AG09309 (cell line): ENCODE data around the gene PCSK5.

ENCODE experiments used
- DNase-seq: peaks from one replicate; pipeline ENCODE4 v3.0.0-alpha.2; 2010; ENCODE audit warnings: low read depth
- H3K4me3 ChIP-seq: 2 replicates; pipeline ENCODE4 v1.5.1; 2011; ENCODE audit warnings: mild to moderate bottlenecking, low read depth, low read length, moderate library complexity; ENCODE audit not compliant: control insufficient read depth
- TF ChIP-seq, protein P1 (sequence below): IDR thresholded peaks from 2 replicates; pipeline ENCODE4 v1.5.1; 2011; ENCODE audit warnings: mild to moderate bottlenecking, low read depth, low read length, inconsistent platforms; ENCODE audit not compliant: insufficient read depth, control insufficient read depth; ENCODE audit errors: missing control alignments

PCSK5 gene

DNA sequence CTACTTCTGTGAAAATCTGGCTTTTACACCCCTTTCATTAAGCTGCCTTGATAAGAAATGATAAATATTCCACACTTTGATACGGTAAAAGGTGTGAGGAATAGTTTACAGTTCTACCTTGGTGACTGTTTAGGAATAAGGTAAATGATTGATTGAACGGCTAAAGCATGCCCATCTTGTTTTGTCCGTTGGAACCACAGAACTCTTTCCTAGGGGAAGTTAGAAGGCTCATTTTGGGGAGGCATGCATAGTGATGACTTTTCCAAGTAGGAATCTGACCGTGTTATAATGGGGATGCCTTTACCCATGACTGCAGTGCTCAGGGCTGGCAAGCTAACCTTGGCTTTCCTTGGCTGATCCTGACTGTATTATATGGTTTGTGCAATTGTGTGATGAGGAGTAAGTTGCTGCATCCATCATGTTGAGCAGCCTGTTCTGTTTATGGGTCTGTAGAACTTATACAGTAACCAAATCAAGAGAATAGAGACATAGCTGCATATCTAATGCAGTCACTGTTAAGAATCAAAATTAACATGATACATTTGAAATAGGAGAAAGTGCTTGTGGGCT lies 24.5 kb downstream of the PCSK5 start:
- no peak overlapping the region for H3K4me3 ChIP-seq
- DNase-seq: no peak
- TF ChIP-seq, protein P1, sequence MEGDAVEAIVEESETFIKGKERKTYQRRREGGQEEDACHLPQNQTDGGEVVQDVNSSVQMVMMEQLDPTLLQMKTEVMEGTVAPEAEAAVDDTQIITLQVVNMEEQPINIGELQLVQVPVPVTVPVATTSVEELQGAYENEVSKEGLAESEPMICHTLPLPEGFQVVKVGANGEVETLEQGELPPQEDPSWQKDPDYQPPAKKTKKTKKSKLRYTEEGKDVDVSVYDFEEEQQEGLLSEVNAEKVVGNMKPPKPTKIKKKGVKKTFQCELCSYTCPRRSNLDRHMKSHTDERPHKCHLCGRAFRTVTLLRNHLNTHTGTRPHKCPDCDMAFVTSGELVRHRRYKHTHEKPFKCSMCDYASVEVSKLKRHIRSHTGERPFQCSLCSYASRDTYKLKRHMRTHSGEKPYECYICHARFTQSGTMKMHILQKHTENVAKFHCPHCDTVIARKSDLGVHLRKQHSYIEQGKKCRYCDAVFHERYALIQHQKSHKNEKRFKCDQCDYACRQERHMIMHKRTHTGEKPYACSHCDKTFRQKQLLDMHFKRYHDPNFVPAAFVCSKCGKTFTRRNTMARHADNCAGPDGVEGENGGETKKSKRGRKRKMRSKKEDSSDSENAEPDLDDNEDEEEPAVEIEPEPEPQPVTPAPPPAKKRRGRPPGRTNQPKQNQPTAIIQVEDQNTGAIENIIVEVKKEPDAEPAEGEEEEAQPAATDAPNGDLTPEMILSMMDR: no peak

DNA sequence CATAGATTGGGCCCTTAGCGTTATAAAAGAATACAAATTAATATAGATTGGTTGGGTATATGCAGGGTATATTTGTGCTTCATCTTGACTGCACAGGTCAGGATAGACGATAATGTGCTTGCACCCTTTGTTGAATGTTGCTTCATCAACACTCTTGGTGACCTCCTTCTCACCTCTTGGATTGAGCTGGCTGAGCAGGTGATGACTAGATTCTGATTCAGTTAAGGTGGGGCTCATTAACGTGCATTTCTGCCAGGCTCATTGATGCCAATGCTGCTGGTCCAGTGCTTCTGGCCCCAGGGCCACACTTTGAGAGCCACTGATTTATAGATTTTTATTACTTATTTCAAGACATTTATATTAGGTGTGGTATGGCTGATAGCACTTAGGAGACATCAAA lies 27.7 kb downstream of the PCSK5 start:
- no peak for DNase-seq
- no peak overlapping the region for H3K4me3 ChIP-seq
- TF ChIP-seq, protein P1: no peak

DNA sequence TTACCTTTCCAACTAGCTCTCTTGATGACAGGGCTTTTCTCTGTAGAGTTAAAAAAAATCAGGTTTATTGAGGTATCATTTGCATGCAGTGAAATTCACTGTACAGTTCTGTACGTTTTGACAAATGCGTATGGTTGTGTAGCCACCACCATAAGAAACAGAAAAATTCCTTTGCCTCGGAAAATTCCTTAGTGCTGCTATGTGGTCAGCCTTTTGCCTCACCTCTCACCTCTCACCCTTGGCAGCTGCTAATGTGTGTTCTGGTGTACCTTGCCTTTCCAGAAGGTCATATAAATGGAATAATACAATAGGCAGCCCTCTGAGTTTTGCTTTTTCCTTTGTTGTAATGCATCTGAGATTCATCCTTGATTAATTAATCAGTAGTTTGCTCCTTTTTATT lies 28.4 kb downstream of the PCSK5 start:
- DNase-seq: no peak
- TF ChIP-seq, protein P1: no peak
- H3K4me3 ChIP-seq: no peak overlapping the region

GRCh38 chr9:75921391-75922127 lies 31.1 kb downstream of the PCSK5 start:
- no peak for DNase-seq
- TF ChIP-seq, protein P1: no peak
- H3K4me3 ChIP-seq: no peak overlapping the region

- H3K4me3 ChIP-seq: no peak overlapping the region
- TF ChIP-seq, protein P1: no peak
Measured at GRCh38 chr9:75926385-75926784, 35.9 kb downstream of the PCSK5 start.

DNA sequence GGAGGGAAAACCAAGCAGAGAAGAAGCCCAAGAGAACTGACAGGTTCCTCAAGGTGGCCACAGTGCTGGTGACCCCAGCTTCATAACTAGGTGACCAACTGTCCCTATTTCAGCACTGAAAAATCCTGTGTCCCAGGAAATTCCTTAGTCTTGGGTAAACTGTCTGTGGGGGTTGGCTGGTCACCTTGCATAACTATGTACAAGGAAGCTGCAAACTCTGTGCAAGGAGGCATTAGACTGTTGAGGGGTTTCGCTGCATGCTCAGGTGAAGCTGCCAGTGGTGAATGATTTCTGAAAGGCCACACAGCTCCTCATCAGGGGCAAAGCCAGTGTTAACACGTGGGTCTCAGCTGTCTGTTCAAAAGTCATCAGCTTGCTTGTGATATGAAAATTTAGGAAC lies 36.9 kb downstream of the PCSK5 start:
- DNase-seq: no peak
- TF ChIP-seq, protein P1: no peak
- no peak overlapping the region for H3K4me3 ChIP-seq

More at GRCh38 chr9:75926385-75926784, 35.9 kb downstream of the PCSK5 start:
- DNase-seq: no peak
